Measurements from ENCODE around the gene SIK3. TPM values are rescaled to one million over a fixed set of nuclear protein-coding genes. Genes with fewer than 3 reads are reported as not detected.

SIK3 gene
- total RNA-seq, 1 experiment from 2014 or later: 17.4 TPM

DNA sequence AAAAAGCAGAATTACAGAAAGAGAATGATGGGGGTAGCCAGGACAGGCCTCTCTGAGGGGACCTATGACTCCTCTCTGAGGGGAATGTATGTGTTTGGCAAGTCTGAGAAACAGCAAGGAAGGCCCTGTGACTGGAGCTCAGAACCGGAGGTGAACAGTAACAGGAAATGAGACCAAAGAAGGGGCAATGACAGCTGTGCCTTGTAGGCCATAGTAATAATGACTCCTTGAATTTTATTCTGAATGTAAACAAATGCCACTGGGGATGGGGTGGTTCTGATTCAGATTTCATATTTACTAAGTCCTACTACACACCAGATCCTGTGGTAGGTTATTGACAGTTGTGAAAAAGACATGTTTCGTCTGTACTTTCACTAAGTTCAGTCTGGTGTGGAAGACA lies 208.0 kb downstream of the SIK3 start:
- Mint-ChIP-seq H3K4me1 (ENCODE audit: low read depth, unreplicated experiment) (peaks cover 6% of the 10 kb centered on the region), H3K9me3 (ENCODE audit: low read depth, unreplicated experiment) (no peaks in the 10 kb centered on the region), H3K27me3 (ENCODE audit: unreplicated experiment) (no peaks in the 10 kb centered on the region), H3K4me3 (ENCODE audit: low read depth, unreplicated experiment) (no peak overlapping the region), H3K27ac (ENCODE audit: unreplicated experiment) (no peak overlapping the region), H3K36me3 (ENCODE audit: insufficient read depth, unreplicated experiment) (peaks cover 4% of the 10 kb centered on the region)
- intact Hi-C loops (cut with micrococcal nuclease; ENCODE audit: unreplicated experiment): no loop called here
- no peak for DNase-seq
- TF ChIP-seq, protein P1, sequence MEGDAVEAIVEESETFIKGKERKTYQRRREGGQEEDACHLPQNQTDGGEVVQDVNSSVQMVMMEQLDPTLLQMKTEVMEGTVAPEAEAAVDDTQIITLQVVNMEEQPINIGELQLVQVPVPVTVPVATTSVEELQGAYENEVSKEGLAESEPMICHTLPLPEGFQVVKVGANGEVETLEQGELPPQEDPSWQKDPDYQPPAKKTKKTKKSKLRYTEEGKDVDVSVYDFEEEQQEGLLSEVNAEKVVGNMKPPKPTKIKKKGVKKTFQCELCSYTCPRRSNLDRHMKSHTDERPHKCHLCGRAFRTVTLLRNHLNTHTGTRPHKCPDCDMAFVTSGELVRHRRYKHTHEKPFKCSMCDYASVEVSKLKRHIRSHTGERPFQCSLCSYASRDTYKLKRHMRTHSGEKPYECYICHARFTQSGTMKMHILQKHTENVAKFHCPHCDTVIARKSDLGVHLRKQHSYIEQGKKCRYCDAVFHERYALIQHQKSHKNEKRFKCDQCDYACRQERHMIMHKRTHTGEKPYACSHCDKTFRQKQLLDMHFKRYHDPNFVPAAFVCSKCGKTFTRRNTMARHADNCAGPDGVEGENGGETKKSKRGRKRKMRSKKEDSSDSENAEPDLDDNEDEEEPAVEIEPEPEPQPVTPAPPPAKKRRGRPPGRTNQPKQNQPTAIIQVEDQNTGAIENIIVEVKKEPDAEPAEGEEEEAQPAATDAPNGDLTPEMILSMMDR (IDR thresholded peaks at IDR 0.05; ENCODE audit: unreplicated experiment): no peak
- BruUV-seq (replicated peaks): no TSS peak
- CTCF ChIA-PET: no interaction called here

DNA sequence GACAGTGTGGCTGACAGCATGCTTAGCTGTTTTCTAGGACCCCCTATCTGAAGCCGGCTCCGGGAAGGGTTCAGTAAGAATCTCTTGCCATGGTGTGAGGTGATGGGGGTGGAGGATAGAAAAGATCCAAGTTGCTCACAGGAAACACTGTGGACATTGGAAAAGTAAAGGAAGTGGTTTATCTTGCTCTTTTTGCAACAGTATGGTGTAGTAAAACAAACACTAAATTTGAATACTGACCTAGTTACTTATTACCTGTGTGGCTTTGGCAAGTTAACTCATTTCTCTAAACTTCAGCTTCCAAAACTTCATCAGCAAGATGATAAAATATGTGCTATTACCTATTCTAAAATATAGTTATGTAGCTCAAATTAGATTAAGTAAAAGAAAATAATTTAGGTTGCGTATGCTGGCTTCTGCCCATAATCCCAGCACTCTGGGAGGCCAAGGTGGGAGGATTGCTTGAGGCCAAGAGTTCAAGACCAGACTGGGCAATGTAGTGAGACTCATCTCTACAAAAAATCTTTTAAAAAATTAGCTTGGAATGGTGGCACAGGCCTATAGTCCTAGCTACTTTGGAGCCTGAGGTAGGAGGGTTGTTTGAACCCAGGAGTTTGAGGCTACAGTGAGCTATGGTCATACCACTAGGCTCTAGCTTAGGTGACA lies 209.2 kb downstream of the SIK3 start:
- no peak for DNase-seq
- no peaks in the 10 kb centered on the region for H3K9me3 Mint-ChIP-seq (ENCODE audit: low read depth, unreplicated experiment)
- no peaks in the 10 kb centered on the region for H3K27me3 Mint-ChIP-seq (ENCODE audit: unreplicated experiment)
- CTCF ChIA-PET: no interaction called here
- TF ChIP-seq, protein P1 (IDR thresholded peaks at IDR 0.05; ENCODE audit: unreplicated experiment): no peak
- no peaks in the 10 kb centered on the region for H3K36me3 Mint-ChIP-seq (ENCODE audit: insufficient read depth, unreplicated experiment)
- peaks cover 6% of the 10 kb centered on the region for H3K4me1 Mint-ChIP-seq (ENCODE audit: low read depth, unreplicated experiment)
- H3K4me3 Mint-ChIP-seq (ENCODE audit: low read depth, unreplicated experiment): no peak overlapping the region
- no TSS peak for BruUV-seq (replicated peaks)
- no peak overlapping the region for H3K27ac Mint-ChIP-seq (ENCODE audit: unreplicated experiment)
- intact Hi-C loops (cut with micrococcal nuclease; ENCODE audit: unreplicated experiment): no loop called here

DNA sequence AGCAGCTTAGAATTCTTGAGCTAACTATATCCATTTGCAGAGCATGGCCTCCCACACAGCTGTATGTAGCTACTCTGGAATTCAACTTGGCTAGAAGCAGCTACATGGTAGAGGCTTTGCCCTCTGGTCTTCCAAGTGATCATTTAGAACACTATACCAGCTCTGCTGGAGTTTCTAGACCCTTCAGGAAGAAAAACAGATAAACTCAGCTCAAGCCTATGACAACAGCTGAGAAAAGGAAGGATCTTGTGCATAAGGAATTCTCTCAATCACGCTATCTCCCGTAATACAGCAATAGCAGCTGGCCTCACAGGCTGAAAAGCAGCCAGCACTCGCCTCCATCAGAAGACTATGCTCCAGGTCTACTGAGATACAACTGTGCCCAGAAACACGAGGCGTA lies 210.2 kb downstream of the SIK3 start:
- Mint-ChIP-seq H3K4me3 (ENCODE audit: low read depth, unreplicated experiment) (no peak overlapping the region), H3K36me3 (ENCODE audit: insufficient read depth, unreplicated experiment) (no peaks in the 10 kb centered on the region), H3K9me3 (ENCODE audit: low read depth, unreplicated experiment) (no peaks in the 10 kb centered on the region), H3K27ac (ENCODE audit: unreplicated experiment) (no peak overlapping the region), H3K4me1 (ENCODE audit: low read depth, unreplicated experiment) (peaks cover 6% of the 10 kb centered on the region), H3K27me3 (ENCODE audit: unreplicated experiment) (no peaks in the 10 kb centered on the region)
- CTCF ChIA-PET: interaction anchor here (0.6 to 0.7 kb wide), 2 partner anchors 228 to 496 kb away, joined by 3 read pairs; no protein-coding TSS in a partner anchor
- no TSS peak for BruUV-seq (replicated peaks)
- TF ChIP-seq, protein P1 (IDR thresholded peaks at IDR 0.05; ENCODE audit: unreplicated experiment): no peak
- no peak for DNase-seq
- intact Hi-C loops (cut with micrococcal nuclease; ENCODE audit: unreplicated experiment): no loop called here

DNA sequence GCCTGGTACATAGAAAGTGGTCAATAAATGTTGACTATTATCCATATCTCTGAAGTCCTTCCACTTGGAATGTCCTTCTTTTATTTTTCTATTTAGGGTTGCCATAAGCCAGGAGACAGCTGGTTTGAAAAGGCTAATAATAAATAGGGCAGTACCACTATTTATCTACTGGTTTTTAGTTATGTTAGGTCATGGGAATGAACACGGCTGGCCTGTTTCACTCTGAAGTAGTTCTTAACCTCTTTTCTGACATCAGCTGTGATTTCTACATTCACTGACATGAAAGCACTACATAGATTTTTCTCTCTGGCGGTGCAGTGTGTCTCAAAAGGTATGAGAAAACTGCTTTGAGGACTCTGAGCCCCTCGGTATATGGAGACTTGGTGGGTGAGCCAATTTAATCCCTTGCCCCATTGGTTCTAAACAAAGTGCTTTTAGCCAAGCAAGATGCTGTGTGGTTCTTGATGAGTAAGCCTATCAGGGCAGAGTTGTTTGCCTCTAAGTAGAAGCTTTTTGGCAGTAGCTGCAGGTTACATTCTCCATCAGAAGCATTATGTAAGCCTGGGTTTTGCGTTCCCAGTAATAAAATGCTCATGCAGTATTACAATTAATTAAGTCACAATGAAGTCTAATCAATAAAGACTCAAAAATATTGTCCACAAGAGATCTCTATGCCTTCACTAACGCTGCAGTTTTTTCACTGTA lies 212.1 kb downstream of the SIK3 start:
- BruUV-seq (replicated peaks): no TSS peak
- peaks cover 6% of the 10 kb centered on the region for H3K4me1 Mint-ChIP-seq (ENCODE audit: low read depth, unreplicated experiment)
- no peaks in the 10 kb centered on the region for H3K27me3 Mint-ChIP-seq (ENCODE audit: unreplicated experiment)
- intact Hi-C loops (cut with micrococcal nuclease; ENCODE audit: unreplicated experiment): no loop called here
- H3K27ac Mint-ChIP-seq (ENCODE audit: unreplicated experiment): no peak overlapping the region
- DNase-seq: no peak
- CTCF ChIA-PET: no interaction called here
- TF ChIP-seq, protein P1 (IDR thresholded peaks at IDR 0.05; ENCODE audit: unreplicated experiment): no peak
- H3K9me3 Mint-ChIP-seq (ENCODE audit: low read depth, unreplicated experiment): no peaks in the 10 kb centered on the region
- H3K4me3 Mint-ChIP-seq (ENCODE audit: low read depth, unreplicated experiment): no peak overlapping the region
- no peaks in the 10 kb centered on the region for H3K36me3 Mint-ChIP-seq (ENCODE audit: insufficient read depth, unreplicated experiment)
